Vagina (tissue), 2 donors: ENCODE results near the gene RNF7. TPM values are rescaled to one million over a fixed set of nuclear protein-coding genes. Genes with fewer than 3 reads are reported as not detected.

Source experiments
- DNase-seq, 2 donors: peaks; one replicate each; pipeline ENCODE4 v3.0.0-alpha.2; 2017; ENCODE audit errors: extremely low spot score in 2 of 2
- H3K27ac ChIP-seq: fragments of 200-600 bp; sonication (generic); one replicate; pipeline ENCODE4 v1.5.1; 2019
- H3K27me3 ChIP-seq: fragments of 200-600 bp; sonication (generic); one replicate; pipeline ENCODE4 v1.5.1; 2019
- H3K36me3 ChIP-seq, 2 donors: fragments of 200-600 bp; sonication (generic); one replicate each; pipeline ENCODE4 v1.5.1; 2017 to 2019
- H3K4me1 ChIP-seq: fragments of 200-600 bp; sonication (generic); one replicate; pipeline ENCODE4 v1.5.1; 2019
- H3K4me3 ChIP-seq, 2 donors: fragments of 200-600 bp; sonication (generic); 1 replicate in 1 of 2; 2 replicates in 1 of 2; pipeline ENCODE4 v1.5.1; 2016 to 2019
- H3K9me3 ChIP-seq: fragments of 200-600 bp; sonication (generic); one replicate; pipeline ENCODE4 v1.5.1; 2019
- POLR2A ChIP-seq, 2 donors: fragments of 450-650 bp; IDR thresholded peaks; one replicate each; pipeline ENCODE4 v1.6.1; 2017; ENCODE audit warnings: antibody characterized with exemption in 2 of 2, mild to moderate bottlenecking in 2 of 2, moderate library complexity in 2 of 2
- POLR2AphosphoS5 ChIP-seq, 2 donors: sonication (generic); formaldehyde crosslinking; IDR thresholded peaks; one replicate each; pipeline ENCODE4 v1.9.0; 2017; ENCODE audit warnings: antibody characterized with exemption in 2 of 2, mild to moderate bottlenecking in 2 of 2, low read depth in 1 of 2; ENCODE audit not compliant: insufficient read depth in 1 of 2
- intact Hi-C: fragments of 100-400 bp; cut with DNase I; formaldehyde crosslinking; loops from one replicate; pipeline ENCODE4 v1.15.1; 2023
- total RNA-seq: library from RNA; depleted of rRNA; stranded (reverse); fragments of >200 nt; gene quantifications from one replicate; pipeline ENCODE4 v1.2.3, GENCODE V29; 2016
- TF ChIP-seq, protein P1 (sequence below), 3 experiments: fragments of 450-650 bp in 2 of 3; fragments of 200-600 bp in 1 of 3; sonication (generic) in 1 of 3; IDR thresholded peaks; one replicate each; pipeline ENCODE4 v1.5.1; 2017 to 2019; ENCODE audit warnings: antibody characterized with exemption in 3 of 3, mild to moderate bottlenecking in 2 of 3, moderate library complexity in 2 of 3

RNF7 gene
- total RNA-seq, 1 donor from 2014 or later = 57.0 TPM

DNA sequence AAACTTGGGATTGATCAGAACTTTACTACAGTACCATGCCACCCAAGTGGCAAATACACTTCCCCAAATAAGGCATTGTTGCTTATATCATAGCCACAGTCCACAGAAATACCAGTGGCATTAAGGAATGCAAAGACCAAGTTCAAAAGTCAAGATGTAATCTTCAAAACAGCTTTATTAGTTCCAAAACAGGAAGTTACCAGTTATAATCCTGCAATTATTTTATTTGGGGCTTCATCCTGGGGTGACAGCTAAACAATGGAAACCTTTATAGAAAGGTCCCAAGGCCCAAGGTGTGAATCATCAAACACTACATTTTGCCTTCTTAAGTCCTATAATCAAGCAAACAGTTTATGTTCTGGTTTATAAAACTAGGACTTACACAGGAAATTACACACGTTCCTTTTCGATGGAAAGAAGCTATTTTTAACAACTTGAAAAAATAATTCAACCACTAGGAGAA, 30.3 kb upstream of the RNF7 start:
- TF ChIP-seq POLR2AphosphoS5 (IDR thresholded peaks at IDR 0.05; ENCODE audit: insufficient read depth in 1 of 2, low read depth in 1 of 2) = no peak
- no peak for TF ChIP-seq POLR2A (IDR thresholded peaks at IDR 0.05)
- TF ChIP-seq, protein P1, sequence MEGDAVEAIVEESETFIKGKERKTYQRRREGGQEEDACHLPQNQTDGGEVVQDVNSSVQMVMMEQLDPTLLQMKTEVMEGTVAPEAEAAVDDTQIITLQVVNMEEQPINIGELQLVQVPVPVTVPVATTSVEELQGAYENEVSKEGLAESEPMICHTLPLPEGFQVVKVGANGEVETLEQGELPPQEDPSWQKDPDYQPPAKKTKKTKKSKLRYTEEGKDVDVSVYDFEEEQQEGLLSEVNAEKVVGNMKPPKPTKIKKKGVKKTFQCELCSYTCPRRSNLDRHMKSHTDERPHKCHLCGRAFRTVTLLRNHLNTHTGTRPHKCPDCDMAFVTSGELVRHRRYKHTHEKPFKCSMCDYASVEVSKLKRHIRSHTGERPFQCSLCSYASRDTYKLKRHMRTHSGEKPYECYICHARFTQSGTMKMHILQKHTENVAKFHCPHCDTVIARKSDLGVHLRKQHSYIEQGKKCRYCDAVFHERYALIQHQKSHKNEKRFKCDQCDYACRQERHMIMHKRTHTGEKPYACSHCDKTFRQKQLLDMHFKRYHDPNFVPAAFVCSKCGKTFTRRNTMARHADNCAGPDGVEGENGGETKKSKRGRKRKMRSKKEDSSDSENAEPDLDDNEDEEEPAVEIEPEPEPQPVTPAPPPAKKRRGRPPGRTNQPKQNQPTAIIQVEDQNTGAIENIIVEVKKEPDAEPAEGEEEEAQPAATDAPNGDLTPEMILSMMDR (IDR thresholded peaks at IDR 0.05) = no peak
- intact Hi-C loops = loop anchor here (5.0 kb wide), 1 partner anchor 360 kb away; no protein-coding TSS in a partner anchor
- Histone ChIP-seq H3K4me1 (no peaks in the 10 kb centered on the region), H3K27me3 (no peaks in the 10 kb centered on the region), H3K36me3 (no peaks in the 10 kb centered on the region), H3K4me3 (no peak overlapping the region), H3K27ac (peak overlapping the region; percentile 9), H3K9me3 (no peaks in the 10 kb centered on the region)
- DNase-seq = no peak

DNA sequence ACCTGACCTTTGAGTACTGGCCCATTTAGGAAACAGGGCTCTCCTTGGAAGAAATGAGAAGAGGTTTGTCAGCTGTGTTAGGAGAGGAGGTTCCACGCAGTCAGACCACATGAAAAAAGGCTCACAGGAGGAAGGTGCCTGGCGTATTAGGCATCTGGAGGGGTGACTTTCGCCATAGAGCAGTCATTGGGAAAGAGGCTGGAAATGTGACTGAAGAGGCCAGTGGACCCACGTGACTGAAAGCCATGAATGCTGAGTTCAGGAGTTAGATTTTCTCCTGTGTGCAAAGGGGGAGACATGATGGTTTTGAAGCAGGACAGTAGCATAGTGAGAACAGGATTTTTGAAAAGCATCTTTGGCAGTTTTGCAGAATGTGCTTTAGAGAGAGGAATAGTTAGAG, 29.7 kb upstream of the RNF7 start:
- no peaks in the 10 kb centered on the region for H3K9me3 ChIP-seq
- DNase-seq = no peak
- no peaks in the 10 kb centered on the region for H3K36me3 ChIP-seq
- no peak overlapping the region for H3K4me3 ChIP-seq
- H3K27ac ChIP-seq = peak overlapping the region; percentile 9
- TF ChIP-seq, protein P1 (IDR thresholded peaks at IDR 0.05) = no peak
- H3K4me1 ChIP-seq = no peaks in the 10 kb centered on the region
- intact Hi-C loops = loop anchor here (5.0 kb wide), 1 partner anchor 359 kb away; no protein-coding TSS in a partner anchor
- no peaks in the 10 kb centered on the region for H3K27me3 ChIP-seq

DNA sequence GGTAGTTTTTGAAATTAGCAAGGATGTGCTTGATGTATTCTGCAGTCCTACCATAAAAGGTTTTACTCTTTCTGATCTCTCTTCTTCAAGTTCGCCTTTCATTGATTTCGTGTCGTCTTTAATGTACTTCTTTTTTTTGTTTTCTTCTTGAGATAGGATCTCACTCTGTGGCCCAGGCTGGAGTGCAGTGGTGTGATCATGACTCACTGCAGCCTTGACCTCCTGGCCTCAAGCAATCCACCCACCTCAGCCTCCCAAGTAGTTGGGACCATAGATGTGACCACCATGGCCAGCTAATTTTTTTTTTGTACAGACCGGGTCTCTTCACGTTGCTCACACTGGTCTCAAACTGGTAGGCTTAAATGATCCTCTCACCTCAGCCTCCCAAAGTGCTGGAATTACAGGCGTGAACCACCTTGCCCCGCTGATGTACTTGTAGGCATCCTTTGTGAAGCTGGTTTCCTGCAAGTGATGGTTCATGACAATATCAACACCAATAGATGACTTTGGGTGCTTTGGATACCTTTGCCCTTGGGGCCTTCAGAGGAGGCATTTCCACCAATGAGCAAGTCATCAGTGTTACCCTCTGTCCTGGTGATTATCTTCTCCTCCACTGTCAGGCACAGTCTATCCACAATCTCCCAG, 28.9 kb upstream of the RNF7 start:
- Histone ChIP-seq H3K9me3 (no peaks in the 10 kb centered on the region), H3K4me3 (no peak overlapping the region)
- TF ChIP-seq, protein P1 (IDR thresholded peaks at IDR 0.05) = no peak
- TF ChIP-seq POLR2AphosphoS5 (IDR thresholded peaks at IDR 0.05; ENCODE audit: insufficient read depth in 1 of 2, low read depth in 1 of 2) (no peak), POLR2A (IDR thresholded peaks at IDR 0.05) (no peak)

DNA sequence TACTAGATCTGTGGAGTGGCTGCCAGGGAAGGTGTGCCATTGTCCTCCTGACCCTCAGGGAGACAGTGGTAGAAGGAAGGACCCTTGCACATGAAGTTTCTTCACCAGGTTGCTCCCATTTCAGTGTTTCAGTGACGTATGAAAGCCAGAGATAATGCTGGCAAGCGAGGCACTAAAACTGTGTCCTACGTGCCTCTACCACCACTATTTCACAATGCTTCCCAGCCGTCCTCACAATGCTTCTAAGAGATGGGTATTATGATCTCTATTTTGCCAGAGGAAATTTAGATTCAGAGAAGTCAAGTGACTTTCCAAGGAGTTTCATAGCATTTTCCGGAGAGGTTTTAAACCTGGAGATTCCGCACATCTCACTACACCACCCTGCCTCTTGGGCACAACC, 28.0 kb upstream of the RNF7 start:
- no peak for DNase-seq
- Histone ChIP-seq H3K27ac (no peak overlapping the region), H3K4me3 (no peak overlapping the region), H3K27me3 (no peaks in the 10 kb centered on the region), H3K4me1 (no peaks in the 10 kb centered on the region), H3K36me3 (no peaks in the 10 kb centered on the region), H3K9me3 (no peaks in the 10 kb centered on the region)
- intact Hi-C loops = no loop called here
- TF ChIP-seq POLR2AphosphoS5 (IDR thresholded peaks at IDR 0.05; ENCODE audit: insufficient read depth in 1 of 2, low read depth in 1 of 2) = no peak
- TF ChIP-seq, protein P1 (IDR thresholded peaks at IDR 0.05) = no peak

More for the DNA sequence above, 28.9 kb upstream of the RNF7 start:
- H3K27ac ChIP-seq = no peak overlapping the region
- H3K27me3 ChIP-seq = no peaks in the 10 kb centered on the region
- intact Hi-C loops = loop anchor here (5.0 kb wide), 1 partner anchor 358 kb away; no protein-coding TSS in a partner anchor
- H3K4me1 ChIP-seq = no peaks in the 10 kb centered on the region
- DNase-seq = no peak
- no peaks in the 10 kb centered on the region for H3K36me3 ChIP-seq

DNA sequence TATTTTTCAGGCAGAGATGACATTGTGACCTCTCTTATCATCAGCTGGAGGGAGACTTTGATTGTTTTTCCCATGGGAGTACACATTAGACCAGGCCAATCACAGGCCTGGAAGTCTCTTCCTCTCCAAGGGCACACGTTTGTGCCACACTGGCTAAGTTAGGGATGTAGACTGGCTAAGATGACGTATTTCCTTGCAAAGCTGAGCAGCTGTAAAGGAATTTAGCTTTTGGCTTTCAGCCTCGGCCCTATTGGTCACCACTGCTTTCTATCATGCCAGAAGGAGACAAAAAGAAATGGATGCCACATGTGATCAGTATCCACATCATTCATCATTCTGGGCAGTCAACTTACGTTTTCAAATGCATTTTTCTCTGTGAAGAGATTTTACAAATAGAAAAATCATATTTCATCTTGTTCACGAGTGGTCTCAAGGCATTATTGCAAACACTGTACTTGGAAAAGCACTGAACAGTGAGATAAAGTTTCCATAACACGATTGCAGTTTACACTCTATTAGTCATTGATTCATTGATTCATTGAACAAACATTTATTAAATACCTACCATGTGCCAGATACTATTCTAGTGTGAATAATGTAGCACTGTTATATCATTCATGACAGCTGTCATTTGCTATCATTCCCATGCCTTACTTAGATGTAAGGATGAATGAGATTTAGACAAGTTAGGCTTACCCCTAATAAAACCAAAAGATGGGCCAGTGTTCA, 27.0 kb upstream of the RNF7 start:
- H3K9me3 ChIP-seq = no peaks in the 10 kb centered on the region
- no peaks in the 10 kb centered on the region for H3K27me3 ChIP-seq
- no peak for TF ChIP-seq POLR2A (IDR thresholded peaks at IDR 0.05)
- TF ChIP-seq, protein P1 (IDR thresholded peaks at IDR 0.05) = no peak
- no peak for TF ChIP-seq POLR2AphosphoS5 (IDR thresholded peaks at IDR 0.05; ENCODE audit: insufficient read depth in 1 of 2, low read depth in 1 of 2)
- H3K27ac ChIP-seq = no peak overlapping the region
- no peaks in the 10 kb centered on the region for H3K4me1 ChIP-seq
- no peaks in the 10 kb centered on the region for H3K36me3 ChIP-seq
- H3K4me3 ChIP-seq = no peak overlapping the region
- intact Hi-C loops = no loop called here
- no peak for DNase-seq
